SU-DHL-6 (cell line): Measurements from ENCODE around the gene GKN1.

Experiments
- CTCF ChIP-seq: fragments of 200-600 bp; sonication (generic); IDR thresholded peaks from one replicate; pipeline ENCODE4 v1.5.1; 2017; ENCODE audit warnings: antibody characterized with exemption, mild to moderate bottlenecking, low read length, moderate library complexity; ENCODE audit not compliant: insufficient read depth, poor library complexity, severe bottlenecking
- EZH2phosphoT487 ChIP-seq: fragments of 200-600 bp; sonication (generic), shearing (Covaris generic); conservative IDR thresholded peaks from 2 replicates; pipeline ENCODE4 v1.6.1; 2018; ENCODE audit warnings: mild to moderate bottlenecking, antibody characterized with exemption, low read length, moderate library complexity, mixed read lengths

- TF ChIP-seq CTCF (no peak), EZH2phosphoT487 (no peak)
Measured at GRCh38 chr2:69023236-69023635, 48.8 kb downstream of the GKN1 start.
